ENCODE data around the gene UBAP2.

The UBAP2 gene

DNA sequence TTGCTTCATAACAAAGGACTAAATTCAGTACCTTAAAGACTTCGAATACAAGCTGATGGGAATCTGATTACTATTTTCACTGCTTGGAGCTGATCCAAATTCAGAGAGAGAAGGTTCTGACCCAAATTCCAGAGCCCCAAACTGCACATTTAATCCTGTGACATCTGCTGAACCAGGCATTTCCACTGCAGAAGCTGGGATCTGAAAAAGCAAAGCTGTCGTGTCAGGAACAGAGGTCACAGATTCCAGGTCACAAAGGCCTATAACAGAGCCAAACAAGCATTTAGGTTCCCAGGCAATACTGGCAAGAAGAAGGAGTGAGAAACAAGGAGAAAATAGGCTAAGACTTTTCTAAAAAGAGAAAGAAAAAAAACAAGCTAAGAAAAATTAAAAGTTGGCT, 105.3 kb downstream of the UBAP2 start:
- H3K9ac ChIP-seq (ENCODE audit: insufficient read length): no peak overlapping the region
- no peak for TF ChIP-seq EZH2 (IDR thresholded peaks at IDR 0.05)
- TF ChIP-seq POLR2AphosphoS5 (IDR thresholded peaks at IDR 0.05; ENCODE audit: borderline replicate concordance, low read depth, low read length): no peak
- TF ChIP-seq FOXP2 (optimal IDR thresholded peaks at IDR 0.05; ENCODE audit: control extremely low read depth, extremely low read length, insufficient read depth): no peak
- no peaks in the 10 kb centered on the region for H3K9me3 ChIP-seq (ENCODE audit: low read depth, low read length)
- DNase-seq (ENCODE audit: low read depth, low spot score): no peak
- H3K4me3 ChIP-seq: no peak overlapping the region
- H3K27ac ChIP-seq: peak overlapping the region; percentile 48
- H3K36me3 ChIP-seq (ENCODE audit: insufficient read depth, low read length): peaks cover 78% of the 10 kb centered on the region

DNA sequence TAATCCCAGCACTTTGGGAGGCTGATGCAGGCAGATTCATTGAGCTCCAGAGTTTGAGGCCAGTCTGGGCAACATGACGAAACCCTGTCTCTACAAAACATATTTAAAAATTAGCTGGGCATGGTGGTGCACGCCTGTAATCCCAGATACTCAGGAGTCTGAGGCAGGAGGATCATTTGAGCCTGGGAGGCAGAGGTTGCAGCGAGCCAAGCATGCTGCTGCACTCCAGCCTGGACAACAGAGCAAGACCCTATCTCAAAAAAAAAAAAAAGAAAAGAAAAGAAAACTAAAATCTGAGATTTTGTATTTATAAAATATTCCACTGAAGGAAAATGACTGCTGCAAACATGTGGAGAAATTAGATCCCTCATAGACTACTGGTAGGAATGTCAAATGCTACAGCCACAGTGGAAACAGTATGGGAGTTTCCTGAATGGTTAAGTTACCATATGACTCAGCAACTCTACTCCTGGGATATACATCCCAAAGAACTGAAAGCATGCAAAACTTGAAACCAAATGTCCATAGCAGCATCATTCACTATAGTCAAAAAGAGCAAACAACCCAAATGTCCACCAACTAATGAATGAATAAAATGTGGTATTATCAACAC, 106.1 kb downstream of the UBAP2 start:
- Histone ChIP-seq H3K9ac (ENCODE audit: insufficient read length) (no peak overlapping the region), H3K4me3 (no peak overlapping the region), H3K36me3 (ENCODE audit: insufficient read depth, low read length) (peaks cover 76% of the 10 kb centered on the region), H3K27ac (peak overlapping the region; percentile 48), H3K9me3 (ENCODE audit: low read depth, low read length) (no peaks in the 10 kb centered on the region)
- TF ChIP-seq FOXP2 (optimal IDR thresholded peaks at IDR 0.05; ENCODE audit: control extremely low read depth, extremely low read length, insufficient read depth) (no peak), POLR2AphosphoS5 (IDR thresholded peaks at IDR 0.05; ENCODE audit: borderline replicate concordance, low read depth, low read length) (no peak), EZH2 (IDR thresholded peaks at IDR 0.05) (no peak)
- peak; percentile 10 for DNase-seq (ENCODE audit: low read depth, low spot score)

DNA sequence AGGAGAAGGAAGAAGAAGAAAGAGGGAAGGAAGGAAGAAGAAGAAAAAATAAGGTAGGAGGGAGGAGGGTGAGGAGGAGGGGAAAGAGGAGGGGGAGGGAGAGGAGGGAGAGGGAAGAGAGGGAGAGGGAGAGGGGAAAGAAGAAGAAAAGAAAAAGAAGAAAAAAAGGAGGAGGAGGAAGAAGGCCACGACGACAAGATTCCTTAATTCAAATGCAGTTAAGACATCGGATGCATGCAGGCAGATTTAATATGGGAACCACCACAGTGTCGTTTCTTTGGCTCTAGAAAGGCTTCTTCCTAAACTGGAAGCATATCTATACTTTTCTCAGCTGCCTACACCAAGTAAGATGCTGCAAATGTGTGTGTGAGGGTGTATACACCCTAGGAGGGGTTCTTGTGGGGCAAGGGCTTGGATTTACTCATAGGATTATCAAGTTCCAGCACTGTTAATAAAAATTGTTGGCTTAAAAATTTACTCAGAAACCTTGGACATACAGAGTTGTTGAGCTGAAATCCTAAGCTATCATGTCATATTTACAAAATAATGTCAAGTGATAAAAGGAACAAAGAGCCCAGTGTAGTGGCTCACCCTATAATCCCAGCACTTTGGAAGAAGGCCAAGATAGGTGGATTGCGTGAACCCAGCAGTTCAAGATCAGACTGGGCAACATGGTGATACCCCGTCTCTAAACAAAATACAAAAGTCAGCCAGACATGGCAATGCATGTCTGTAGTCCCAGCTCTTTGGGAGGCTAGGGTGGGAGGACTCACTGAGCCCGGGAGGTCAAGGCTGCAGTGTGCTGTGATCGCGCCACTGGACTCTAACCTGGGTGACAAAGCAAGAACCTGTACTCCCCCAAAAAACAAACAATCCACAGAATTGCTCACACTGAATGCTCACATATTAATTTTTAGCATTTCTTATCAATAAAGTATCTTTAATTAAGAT, 108.5 kb downstream of the UBAP2 start:
- TF ChIP-seq FOXP2 (optimal IDR thresholded peaks at IDR 0.05; ENCODE audit: control extremely low read depth, extremely low read length, insufficient read depth): no peak
- no peak for TF ChIP-seq POLR2AphosphoS5 (IDR thresholded peaks at IDR 0.05; ENCODE audit: borderline replicate concordance, low read depth, low read length)
- no peak for TF ChIP-seq EZH2 (IDR thresholded peaks at IDR 0.05)
- H3K4me3 ChIP-seq: no peak overlapping the region
- H3K9me3 ChIP-seq (ENCODE audit: low read depth, low read length): no peaks in the 10 kb centered on the region
- H3K27ac ChIP-seq: 0 out of 2 replicates have a peak overlapping the region, but pooled peaks have one; percentile 2
- no peak overlapping the region for H3K9ac ChIP-seq (ENCODE audit: insufficient read length)
- H3K36me3 ChIP-seq (ENCODE audit: insufficient read depth, low read length): peaks cover 78% of the 10 kb centered on the region
- no peak for DNase-seq (ENCODE audit: low read depth, low spot score)

DNA sequence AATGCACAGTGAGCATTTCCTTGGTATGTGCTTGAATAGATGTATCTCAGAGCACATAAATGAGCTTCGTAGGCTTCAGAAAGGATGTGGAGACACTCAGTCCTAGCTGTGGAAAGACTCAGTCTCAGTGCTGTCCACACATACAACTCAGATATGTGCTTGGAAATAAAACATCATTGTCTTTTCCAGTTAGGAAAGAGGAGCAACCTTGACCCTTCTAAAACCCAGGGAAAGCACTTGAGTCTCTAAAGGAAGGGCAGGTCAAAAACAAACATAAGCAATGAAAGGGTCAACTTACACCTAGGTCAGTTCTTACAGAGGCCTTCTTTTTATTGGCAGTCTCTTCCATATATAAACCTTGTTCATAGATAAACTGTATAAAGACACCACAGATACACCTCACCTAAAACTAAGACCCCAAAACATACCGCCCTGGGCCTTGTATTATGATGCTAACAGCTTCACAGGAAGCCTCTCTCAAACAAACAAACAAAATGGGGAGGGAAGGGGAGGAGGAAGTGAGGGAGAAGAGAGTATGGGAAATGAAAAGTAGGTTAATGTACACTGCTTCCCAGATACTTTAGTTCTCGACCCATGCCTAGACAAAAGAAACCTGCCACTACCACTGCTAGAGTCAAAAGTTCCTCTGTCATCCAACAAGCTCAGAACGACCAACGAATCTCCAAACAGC, 114.4 kb downstream of the UBAP2 start:
- peaks cover 81% of the 10 kb centered on the region for H3K36me3 ChIP-seq (ENCODE audit: insufficient read depth, low read length)
- H3K27ac ChIP-seq: no peak overlapping the region
- no peak for TF ChIP-seq FOXP2 (optimal IDR thresholded peaks at IDR 0.05; ENCODE audit: control extremely low read depth, extremely low read length, insufficient read depth)
- no peaks in the 10 kb centered on the region for H3K9me3 ChIP-seq (ENCODE audit: low read depth, low read length)
- H3K9ac ChIP-seq (ENCODE audit: insufficient read length): no peak overlapping the region
- H3K4me3 ChIP-seq: no peak overlapping the region
- no peak for DNase-seq (ENCODE audit: low read depth, low spot score)

DNA sequence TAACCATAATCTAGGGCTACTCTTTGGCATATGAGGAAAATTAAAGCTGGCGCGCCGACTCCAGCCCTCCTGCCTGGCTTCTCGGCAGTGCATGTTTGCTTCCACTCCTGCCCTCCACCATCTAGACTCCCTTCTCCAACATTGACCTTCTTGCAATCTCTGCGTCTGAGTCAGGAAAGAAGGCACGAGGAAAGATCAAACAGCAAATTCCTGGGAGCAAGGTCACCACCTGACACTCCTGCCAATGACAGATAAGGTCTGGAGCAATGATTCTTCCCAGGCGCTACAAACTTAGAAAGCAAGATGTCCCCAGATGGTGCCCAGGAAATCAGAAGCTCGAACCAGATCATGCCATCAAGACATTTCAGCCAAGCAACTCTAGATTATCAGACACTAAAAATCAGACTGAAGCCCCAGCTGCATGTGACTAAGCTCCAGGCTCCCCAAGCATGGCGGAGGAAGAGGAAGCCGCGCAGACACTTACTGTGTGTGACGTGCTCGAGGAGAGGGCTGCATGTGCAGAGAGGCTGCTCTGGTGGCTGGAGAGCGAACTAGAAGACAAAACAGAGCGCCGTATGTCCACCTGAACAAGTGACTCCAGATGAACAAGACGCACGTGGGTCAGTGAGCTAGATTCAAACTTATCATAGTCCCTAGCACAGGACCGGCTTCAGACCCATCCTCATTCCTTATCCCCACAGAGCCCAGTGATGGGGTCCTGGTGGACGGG, 116.4 kb downstream of the UBAP2 start:
- no peaks in the 10 kb centered on the region for H3K9me3 ChIP-seq (ENCODE audit: low read depth, low read length)
- no peak overlapping the region for H3K9ac ChIP-seq (ENCODE audit: insufficient read length)
- no peak overlapping the region for H3K27ac ChIP-seq
- TF ChIP-seq POLR2AphosphoS5 (IDR thresholded peaks at IDR 0.05; ENCODE audit: borderline replicate concordance, low read depth, low read length) (no peak), EZH2 (IDR thresholded peaks at IDR 0.05) (no peak)
- peaks cover 92% of the 10 kb centered on the region for H3K36me3 ChIP-seq (ENCODE audit: insufficient read depth, low read length)
- no peak for DNase-seq (ENCODE audit: low read depth, low spot score)
- no peak overlapping the region for H3K4me3 ChIP-seq

DNA sequence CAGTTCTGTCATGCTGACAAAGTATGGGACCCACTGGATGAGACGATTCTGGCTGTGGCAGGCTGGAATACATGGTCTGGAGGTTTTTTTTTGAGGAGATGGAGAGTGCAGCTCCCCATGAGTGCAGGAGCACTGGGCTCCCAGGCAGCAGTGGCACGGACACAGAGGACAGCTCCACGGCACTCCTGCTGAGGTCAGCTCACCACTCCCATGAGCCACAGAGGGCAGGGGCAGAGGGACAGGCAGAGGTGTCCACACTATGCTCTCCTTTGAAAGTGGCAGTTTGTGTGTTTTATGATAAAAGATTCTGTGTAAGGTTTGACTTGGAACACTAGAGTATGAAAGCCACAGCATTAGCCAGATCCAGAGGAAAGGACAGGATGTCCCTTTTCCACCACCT, 117.4 kb downstream of the UBAP2 start:
- no peak overlapping the region for H3K4me3 ChIP-seq
- H3K9ac ChIP-seq (ENCODE audit: insufficient read length): no peak overlapping the region
- H3K9me3 ChIP-seq (ENCODE audit: low read depth, low read length): no peaks in the 10 kb centered on the region
- H3K36me3 ChIP-seq (ENCODE audit: insufficient read depth, low read length): peaks cover 92% of the 10 kb centered on the region
- no peak overlapping the region for H3K27ac ChIP-seq
- DNase-seq (ENCODE audit: low read depth, low spot score): no peak
- TF ChIP-seq POLR2AphosphoS5 (IDR thresholded peaks at IDR 0.05; ENCODE audit: borderline replicate concordance, low read depth, low read length) (no peak), FOXP2 (optimal IDR thresholded peaks at IDR 0.05; ENCODE audit: control extremely low read depth, extremely low read length, insufficient read depth) (no peak), EZH2 (IDR thresholded peaks at IDR 0.05) (no peak)

DNA sequence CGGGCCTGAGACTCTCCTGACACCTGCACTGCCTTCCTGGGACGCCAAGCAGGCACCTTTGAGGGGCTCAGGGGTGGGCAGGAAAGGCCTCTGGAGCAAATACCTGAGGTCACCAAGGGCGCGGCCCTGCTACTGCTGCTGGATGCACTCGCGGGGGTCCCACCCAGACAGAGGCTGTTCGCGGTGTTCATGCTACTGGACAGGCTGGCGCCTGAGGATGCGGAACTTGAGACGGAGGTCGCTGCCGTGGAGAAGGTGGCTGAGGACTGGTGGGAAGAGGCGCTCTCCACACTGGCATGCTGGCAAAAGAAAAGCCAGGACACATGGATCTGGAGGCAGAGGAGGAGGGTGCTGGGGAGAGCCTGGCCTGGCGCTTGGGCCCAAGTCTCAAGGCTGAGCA, 121.0 kb downstream of the UBAP2 start:
- Histone ChIP-seq H3K9me3 (ENCODE audit: low read depth, low read length) (no peaks in the 10 kb centered on the region), H3K4me3 (no peak overlapping the region), H3K27ac (no peak overlapping the region), H3K9ac (ENCODE audit: insufficient read length) (no peak overlapping the region), H3K36me3 (ENCODE audit: insufficient read depth, low read length) (peaks cover 90% of the 10 kb centered on the region)
- TF ChIP-seq FOXP2 (optimal IDR thresholded peaks at IDR 0.05; ENCODE audit: control extremely low read depth, extremely low read length, insufficient read depth) (no peak), POLR2AphosphoS5 (IDR thresholded peaks at IDR 0.05; ENCODE audit: borderline replicate concordance, low read depth, low read length) (no peak), EZH2 (IDR thresholded peaks at IDR 0.05) (no peak)
- DNase-seq (ENCODE audit: low read depth, low spot score): no peak
